HCT116 (cell line): ENCODE data around the gene LRG1. TPM values are rescaled to one million over a fixed set of nuclear protein-coding genes. Genes with fewer than 3 reads are reported as not detected.

Experiments
- ATAC-seq: fragments of 200-7000 bp; cut with Tn5 transposase; 2 replicates; pipeline ENCODE4 v1.9.1; 2020; ENCODE audit warnings: mild to moderate bottlenecking, moderate library complexity
- BruUV-seq: library from RNA; stranded (reverse); fragments of 400-500 nt; replicated peaks from 2 replicates; lab custom pipeline; 2021; lab: Mats Ljungman, UMichigan
- CTCF ChIA-PET: fragments of 300-600 bp; sonication (Branson Sonifier 250); formaldehyde crosslinking; loops from one replicate; lab custom pipeline; 2021; ENCODE audit warnings: antibody characterized with exemption; lab: Charles Lee
- POLR2A ChIA-PET: fragments of 300-600, 350-600 bp; sonication (Branson Sonifier 250); formaldehyde crosslinking; loops from one replicate; lab custom pipeline; 2021; ENCODE audit warnings: antibody characterized with exemption; lab: Charles Lee
- RAD21 ChIA-PET, 2 experiments: fragments of 300-600 bp; sonication (Branson Sonifier 250); formaldehyde crosslinking; loops; one replicate each; lab custom pipeline; 2023; ENCODE audit warnings: low total read pairs in 2 of 2; ENCODE audit not compliant: uncharacterized antibody in 2 of 2, unreplicated experiment in 2 of 2, low non-redundant PET in 1 of 2; lab: Charles Lee
- DNase-seq: peaks from one replicate; pipeline ENCODE4 v3.0.0-alpha.2; 2010; ENCODE audit warnings: low read depth, low spot score
- H2AFZ ChIP-seq: fragments of 200-600 bp; shearing (Covaris generic), sonication (generic); 2 replicates; pipeline ENCODE4 v1.6.1; 2017; ENCODE audit warnings: low read depth, mixed run types, mixed read lengths, antibody characterized with exemption, low read length; ENCODE audit not compliant: poor library complexity, severe bottlenecking
- H3K27ac ChIP-seq: 2 replicates; pipeline ENCODE4 v1.5.1; 2012; ENCODE audit warnings: low read depth, low read length
- H3K27me3 ChIP-seq: fragments of 200-600 bp; sonication (generic); 2 replicates; pipeline ENCODE4 v1.6.1; 2016; ENCODE audit warnings: mixed run types, low read length, mixed read lengths; ENCODE audit not compliant: insufficient read depth
- H3K36me3 ChIP-seq, 2 experiments: fragments of 200-500 bp in 1 of 2; fragments of 200-600 bp in 1 of 2; sonication (Bioruptor generic) in 1 of 2; sonication (generic) in 1 of 2; 2 replicates each; pipeline versions ENCODE4 v1.5.1 to v1.6.1; 2014 to 2016; ENCODE audit warnings: low read length in 2 of 2, inconsistent platforms in 1 of 2, mixed read lengths in 1 of 2, mixed run types in 1 of 2; ENCODE audit not compliant: insufficient read depth in 2 of 2, control insufficient read depth in 1 of 2
- H3K4me1 ChIP-seq, 2 experiments: fragments of 200-600 bp in 1 of 2; sonication (generic) in 1 of 2; 2 replicates each; pipeline versions ENCODE4 v1.5.1 to v1.6.1; 2012 to 2017; ENCODE audit warnings: low read length in 2 of 2, inconsistent platforms in 1 of 2, mild to moderate bottlenecking in 1 of 2, mixed read lengths in 1 of 2, mixed run types in 1 of 2, moderate library complexity in 1 of 2; ENCODE audit not compliant: insufficient read depth in 2 of 2, control insufficient read depth in 1 of 2
- H3K4me2 ChIP-seq: fragments of 200-600 bp; sonication (generic); 2 replicates; pipeline ENCODE4 v1.6.1; 2017; ENCODE audit warnings: mixed run types, low read length, mixed read lengths
- H3K4me3 ChIP-seq, 2 experiments: fragments of 200-600 bp in 1 of 2; sonication (generic) in 1 of 2; replicated peaks in 1 of 2; 2 replicates each; pipeline ENCODE4 v1.5.1; 2011 to 2016; ENCODE audit warnings: low read length in 2 of 2, control low read depth in 1 of 2, low read depth in 1 of 2, mild to moderate bottlenecking in 1 of 2, mixed read lengths in 1 of 2, mixed run types in 1 of 2
- H3K79me2 ChIP-seq: fragments of 200-600 bp; sonication (generic); 2 replicates; pipeline ENCODE4 v1.6.1; 2017; ENCODE audit warnings: mild to moderate bottlenecking, mixed run types, low read length, moderate library complexity, mixed read lengths; ENCODE audit not compliant: insufficient read depth
- H3K9ac ChIP-seq: fragments of 200-600 bp; sonication (generic); 2 replicates; pipeline ENCODE4 v1.6.1; 2016; ENCODE audit warnings: low read length, mixed read lengths
- H3K9me2 ChIP-seq: fragments of 200-600 bp; sonication (generic), shearing (Covaris generic); 2 replicates; pipeline ENCODE4 v1.6.1; 2017; ENCODE audit warnings: mixed run types, mild to moderate bottlenecking, moderate library complexity; ENCODE audit not compliant: insufficient read depth
- H3K9me3 ChIP-seq, 2 experiments: fragments of 200-500 bp in 1 of 2; fragments of 200-600 bp in 1 of 2; sonication (Bioruptor generic) in 1 of 2; sonication (generic) in 1 of 2; 2 replicates each; pipeline ENCODE4 v1.6.1; 2014 to 2017; ENCODE audit warnings: low read length in 2 of 2, mixed read lengths in 2 of 2, inconsistent platforms in 1 of 2, low read depth in 1 of 2, mild to moderate bottlenecking in 1 of 2, mixed run types in 1 of 2, moderate library complexity in 1 of 2; ENCODE audit not compliant: control insufficient read depth in 1 of 2, insufficient read depth in 1 of 2
- H4K20me1 ChIP-seq: fragments of 200-600 bp; sonication (generic), shearing (Covaris generic); 2 replicates; pipeline ENCODE4 v1.6.1; 2017; ENCODE audit warnings: mixed run types, mild to moderate bottlenecking, moderate library complexity; ENCODE audit not compliant: insufficient read depth
- ATF3 ChIP-seq: IDR thresholded peaks from 2 replicates; pipeline ENCODE4 v1.6.1; 2012
- CBX3 ChIP-seq: IDR thresholded peaks from 2 replicates; pipeline ENCODE4 v1.6.1; 2012; ENCODE audit warnings: low read depth
- CTCF ChIP-seq, 3 experiments: fragments of 200-600 bp in 1 of 3; sonication (generic) in 1 of 3; IDR thresholded peaks in 2 of 3; conservative IDR thresholded peaks in 1 of 3; 2 replicates each; pipeline ENCODE4 v1.5.1; 2012 to 2017; ENCODE audit warnings: low read depth in 2 of 3, low read length in 2 of 3, antibody characterized with exemption in 1 of 3, borderline replicate concordance in 1 of 3, control low read depth in 1 of 3, mild to moderate bottlenecking in 1 of 3, mixed read lengths in 1 of 3, mixed run types in 1 of 3, moderate library complexity in 1 of 3; ENCODE audit not compliant: insufficient read depth in 1 of 3
- EGR1 ChIP-seq: IDR thresholded peaks from 2 replicates; pipeline ENCODE4 v1.6.1; 2012; ENCODE audit warnings: low read depth
- ELF1 ChIP-seq: IDR thresholded peaks from 2 replicates; pipeline ENCODE4 v1.6.1; 2012; ENCODE audit warnings: low read depth, borderline replicate concordance
- EZH2 ChIP-seq: fragments of 200-600 bp; sonication (generic); IDR thresholded peaks from 2 replicates; pipeline ENCODE4 v1.6.1; 2017; ENCODE audit warnings: antibody characterized with exemption, mixed run types
- JUND ChIP-seq: IDR thresholded peaks from 2 replicates; pipeline ENCODE4 v1.6.1; 2012
- MAX ChIP-seq: IDR thresholded peaks from 2 replicates; pipeline ENCODE4 v1.6.1; 2012
- POLR2A ChIP-seq: IDR thresholded peaks from 2 replicates; pipeline ENCODE4 v1.7.0; 2011; ENCODE audit warnings: borderline replicate concordance; ENCODE audit not compliant: insufficient read depth, insufficient read length; ENCODE audit errors: extremely low read depth
- RAD21 ChIP-seq: IDR thresholded peaks from 2 replicates; pipeline ENCODE4 v1.6.1; 2012; ENCODE audit warnings: low read depth, mild to moderate bottlenecking
- REST ChIP-seq: IDR thresholded peaks from 2 replicates; pipeline ENCODE4 v1.6.1; 2012; ENCODE audit warnings: low read depth
- SP1 ChIP-seq: IDR thresholded peaks from 2 replicates; pipeline ENCODE4 v1.6.1; 2012; ENCODE audit warnings: low read depth
- SRF ChIP-seq: IDR thresholded peaks from 2 replicates; pipeline ENCODE4 v1.6.1; 2012; ENCODE audit warnings: low read depth
- TCF7L2 ChIP-seq: IDR thresholded peaks from 2 replicates; pipeline ENCODE4 v1.7.0; 2011; ENCODE audit warnings: borderline replicate concordance, inconsistent platforms; ENCODE audit not compliant: insufficient read depth, insufficient read length; ENCODE audit errors: extremely low read depth
- YY1 ChIP-seq: IDR thresholded peaks from 2 replicates; pipeline ENCODE4 v1.6.1; 2011; ENCODE audit warnings: low read length, low read depth, moderate library complexity, mild to moderate bottlenecking; ENCODE audit not compliant: insufficient replicate concordance; ENCODE audit errors: extremely low read depth
- ZFX ChIP-seq: fragments of 450-650 bp; IDR thresholded peaks from 2 replicates; pipeline ENCODE4 v1.6.1; 2017
- ZNF274 ChIP-seq: fragments of 200-500 bp; sonication (Bioruptor generic); IDR thresholded peaks from 2 replicates; pipeline ENCODE4 v1.6.1; 2014; ENCODE audit warnings: mild to moderate bottlenecking, low read depth, low read length, inconsistent platforms
- intact Hi-C: fragments of 100-400 bp; cut with micrococcal nuclease; formaldehyde crosslinking; loops from 2 replicates; pipeline ENCODE4 v1.10.0; 2022
- total RNA-seq: library from RNA; stranded (reverse); gene quantifications from one replicate; pipeline ENCODE4 v1.2.1, GENCODE V29; 2021; ENCODE audit not compliant: unreplicated experiment

The LRG1 gene
- total RNA-seq, 1 experiment from 2014 or later, result 1.3 TPM

GRCh38 chr19:4533835-4534424 is 5.9 kb downstream of the LRG1 start:
- Histone ChIP-seq H2AFZ (no peak overlapping the region), H3K9me3 (no peaks in the 10 kb centered on the region), H3K36me3 (no peaks in the 10 kb centered on the region), H3K9me2 (no peaks in the 10 kb centered on the region), H3K4me1 (peaks cover 12 to 25% of the 10 kb centered on the region in 2 experiments; a peak in 3 of 4 replicates), H3K4me3 (peak overlapping the region in 1 of 2 experiments; percentile 62; a peak in 1 of 4 replicates), H3K79me2 (no peaks in the 10 kb centered on the region), H3K4me2 (peak overlapping the region; percentile 91; the same call in 1 of the 2 replicates), H3K27ac (no peak overlapping the region), H4K20me1 (no peaks in the 10 kb centered on the region), H3K9ac (no peak overlapping the region), H3K27me3 (no peaks in the 10 kb centered on the region)
- DNase-seq (no peak), ATAC-seq (no peak)
- no TSS peak for BruUV-seq
- intact Hi-C loops, result no loop called here
- ChIA-PET CTCF (interaction anchor here (1.3 to 2.0 kb wide), 4 partner anchors 10 to 103 kb away, joined by 3 to 76 read pairs (median 6); no protein-coding TSS in a partner anchor), POLR2A (interaction anchor here (1.3 to 2.1 kb wide), 4 partner anchors 9 to 140 kb away, joined by 3 to 8 read pairs (median 6); no protein-coding TSS in a partner anchor), RAD21 (no interaction called here)
- TF ChIP-seq SP1 (no peak), CTCF (IDR thresholded peaks at IDR 0.05 in 2 of 3, conservative IDR thresholded peaks at IDR 0.05 in 1 of 3; ENCODE audit: borderline replicate concordance in 1 of 3, insufficient read depth in 1 of 3, low read depth in 2 of 3, low read length in 2 of 3) (no peak), POLR2A (no peak), ELF1 (no peak), ZFX (no peak), RAD21 (no peak), YY1 (no peak), ZNF274 (no peak), EZH2 (no peak), JUND (no peak), MAX (no peak), REST (no peak), CBX3 (no peak), ATF3 (no peak), SRF (no peak), TCF7L2 (no peak), EGR1 (no peak)
